A549 (cell line): ENCODE data around the gene NCEH1.

ENCODE experiments used
- ATOH8 ChIP-seq: fragments of 250-450 bp; sonication (Bioruptor Pico); IDR thresholded peaks from 2 replicates; pipeline ENCODE4 v1.5.0; 2020; ENCODE audit warnings: low read depth, mild to moderate bottlenecking, moderate library complexity
- CTCF ChIP-seq: fragments of >200 bp; sonication (Bioruptor Twin); formaldehyde crosslinking; IDR thresholded peaks from 3 replicates; pipeline ENCODE4 v1.5.1; 2016
- ESRRA ChIP-seq: fragments of 150-350 bp; IDR thresholded peaks from 2 replicates; pipeline ENCODE4 v1.6.1; 2014; ENCODE audit warnings: mild to moderate bottlenecking, low read length, borderline replicate concordance
- HEYL ChIP-seq: fragments of 250-450 bp; sonication (Bioruptor Pico); IDR thresholded peaks from 2 replicates; pipeline ENCODE4 v1.8.0; 2021; ENCODE audit warnings: mild to moderate bottlenecking, moderate library complexity
- JUN ChIP-seq, 2 experiments: fragments of >200 bp; sonication (Bioruptor Twin); formaldehyde crosslinking; IDR thresholded peaks; 2 replicates in 1 of 2; 3 replicates in 1 of 2; pipeline ENCODE4 v1.6.1; 2016 to 2017
- KDM5A ChIP-seq: fragments of 200-600 bp; sonication (generic); IDR thresholded peaks from 2 replicates; pipeline ENCODE4 v1.6.1; 2016; ENCODE audit warnings: antibody characterized with exemption, mild to moderate bottlenecking
- MAFK ChIP-seq: fragments of 450-650 bp; IDR thresholded peaks from 2 replicates; pipeline ENCODE4 v1.6.1; 2014; ENCODE audit not compliant: partially characterized antibody
- NFE2L2 ChIP-seq: fragments of 150-350 bp; conservative IDR thresholded peaks from 2 replicates; pipeline ENCODE4 v1.6.1; 2014; ENCODE audit warnings: low read length
- POLR2A ChIP-seq: IDR thresholded peaks from 2 replicates; pipeline ENCODE4 v1.6.1; 2012; ENCODE audit warnings: mild to moderate bottlenecking, low read length
- REST ChIP-seq: fragments of 200-600 bp; sonication (generic); IDR thresholded peaks from 2 replicates; pipeline ENCODE4 v1.6.1; 2016; ENCODE audit warnings: antibody characterized with exemption, mild to moderate bottlenecking, moderate library complexity
- ZC3H11A ChIP-seq: fragments of 450-650 bp; IDR thresholded peaks from 2 replicates; pipeline ENCODE4 v1.6.1; 2014; ENCODE audit warnings: antibody characterized with exemption, mild to moderate bottlenecking

- TF ChIP-seq CTCF (no peak), REST (no peak), HEYL (no peak), POLR2A (no peak), NFE2L2 (no peak), ZC3H11A (no peak), KDM5A (no peak), MAFK (no peak), ESRRA (no peak), JUN (IDR thresholded peaks at IDR 0.05) (no peak), ATOH8 (no peak)
Observed at GRCh38 chr3:172694573-172695246, 16.2 kb downstream of the NCEH1 start.
